ENCODE results near the gene GPR61. TPM values are rescaled to one million over a fixed set of nuclear protein-coding genes. Genes with fewer than 3 reads are reported as not detected.

Gene GPR61
- total and polyA plus RNA-seq, 11 donors: 0.08 to 0.72 (median 0.16) TPM; not detected in 4

DNA sequence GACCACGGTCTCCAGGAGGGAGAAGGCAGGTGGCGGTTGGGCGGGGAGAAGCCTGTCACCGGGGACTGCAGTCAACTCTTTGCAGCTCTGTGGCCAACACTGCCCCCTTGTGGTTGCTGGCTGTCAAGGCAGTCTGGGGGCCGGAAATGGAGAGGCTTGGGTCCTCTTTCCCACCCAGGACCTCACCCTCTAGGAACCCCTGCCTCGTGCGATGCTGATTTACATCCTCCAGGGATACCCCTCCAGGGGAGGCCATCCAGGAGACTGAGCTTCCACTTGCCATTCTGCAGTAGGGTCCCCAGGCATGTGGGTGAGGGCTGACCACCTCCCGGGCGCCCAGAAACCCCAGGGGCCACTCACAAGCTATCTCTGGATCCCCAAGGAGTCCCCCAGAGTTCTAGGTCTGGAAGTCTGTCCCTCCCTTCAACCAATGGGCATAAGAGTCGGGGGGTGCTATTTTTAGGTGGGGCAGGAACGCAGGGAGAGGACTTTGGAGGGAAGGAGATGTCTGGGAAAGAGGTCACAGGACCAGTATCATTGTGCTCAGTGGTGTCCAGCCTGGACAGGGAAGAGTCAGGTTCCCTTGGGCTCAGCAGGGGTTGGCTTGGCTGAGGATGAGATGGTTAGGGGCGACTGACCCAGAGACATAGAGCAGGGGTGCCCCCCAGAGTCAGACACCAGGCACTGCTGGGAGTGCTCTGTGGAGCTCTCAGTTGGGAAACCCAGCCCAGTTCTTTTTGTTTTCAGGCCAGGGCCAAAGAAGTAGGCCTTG is 7.1 kb upstream of the GPR61 start:
- TF ChIP-seq, protein P1, sequence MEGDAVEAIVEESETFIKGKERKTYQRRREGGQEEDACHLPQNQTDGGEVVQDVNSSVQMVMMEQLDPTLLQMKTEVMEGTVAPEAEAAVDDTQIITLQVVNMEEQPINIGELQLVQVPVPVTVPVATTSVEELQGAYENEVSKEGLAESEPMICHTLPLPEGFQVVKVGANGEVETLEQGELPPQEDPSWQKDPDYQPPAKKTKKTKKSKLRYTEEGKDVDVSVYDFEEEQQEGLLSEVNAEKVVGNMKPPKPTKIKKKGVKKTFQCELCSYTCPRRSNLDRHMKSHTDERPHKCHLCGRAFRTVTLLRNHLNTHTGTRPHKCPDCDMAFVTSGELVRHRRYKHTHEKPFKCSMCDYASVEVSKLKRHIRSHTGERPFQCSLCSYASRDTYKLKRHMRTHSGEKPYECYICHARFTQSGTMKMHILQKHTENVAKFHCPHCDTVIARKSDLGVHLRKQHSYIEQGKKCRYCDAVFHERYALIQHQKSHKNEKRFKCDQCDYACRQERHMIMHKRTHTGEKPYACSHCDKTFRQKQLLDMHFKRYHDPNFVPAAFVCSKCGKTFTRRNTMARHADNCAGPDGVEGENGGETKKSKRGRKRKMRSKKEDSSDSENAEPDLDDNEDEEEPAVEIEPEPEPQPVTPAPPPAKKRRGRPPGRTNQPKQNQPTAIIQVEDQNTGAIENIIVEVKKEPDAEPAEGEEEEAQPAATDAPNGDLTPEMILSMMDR (IDR thresholded peaks at IDR 0.05): peak; percentile 81 to 99 (median 95)
- no peak for TF ChIP-seq POLR2A (IDR thresholded peaks at IDR 0.05)
- H3K4me3 ChIP-seq: peak overlapping the region in 9 of 12 donors; percentile 12 to 45 (median 33)
- peak; percentile 84 to 91 (median 86) for DNase-seq
- WGBS, 4 donors: 10 to 17% (median 14%) methylated on average over 10 to 12 of the region's 12 CpGs
- peak; percentile 57 to 78 (median 74) for ATAC-seq
- peaks cover 0 to 63% (median 24%) of the 10 kb centered on the region in 12 donors for H3K4me1 ChIP-seq
- peak overlapping the region; percentile 25 to 81 (median 53) for H3K27ac ChIP-seq
- no peaks in the 10 kb centered on the region for H3K27me3 ChIP-seq
- H3K9me3 ChIP-seq: no peaks in the 10 kb centered on the region
- intact Hi-C loops (cut with DNase I): loop anchor here (1.0 to 10.0 kb wide), 11 partner anchors 38 to 270 kb away; partner anchors contain the start of genes PSMA5 (in 5 of the 10), PSRC1 (in 2 of the 10) and CYB561D1 (in 1 of the 10)
- H3K36me3 ChIP-seq: no peaks in the 10 kb centered on the region

- WGBS, 4 donors: 86 to 88% (median 86%) methylated on average over 1 of the region's 1 CpG
- Histone ChIP-seq H3K36me3 (no peaks in the 10 kb centered on the region), H3K9me3 (no peaks in the 10 kb centered on the region), H3K27me3 (no peaks in the 10 kb centered on the region), H3K27ac (peak overlapping the region in 8 of 12 donors; percentile 9 to 90 (median 74)), H3K4me3 (no peak overlapping the region), H3K4me1 (peaks cover 0 to 63% (median 24%) of the 10 kb centered on the region in 12 donors)
- no peak for TF ChIP-seq POLR2A (IDR thresholded peaks at IDR 0.05)
- TF ChIP-seq, protein P1 (IDR thresholded peaks at IDR 0.05): no peak
- ATAC-seq (no peak), DNase-seq (no peak)
- intact Hi-C loops (cut with DNase I): loop anchor here (5.0 to 10.0 kb wide), 6 partner anchors 107 to 272 kb away; partner anchors contain the start of genes PSMA5 (in 5 of the 10) and PSRC1 (in 2 of the 10)
Observed at GRCh38 chr1:109534307-109534858, 5.3 kb upstream of the GPR61 start.

- DNase-seq (no peak), ATAC-seq (no peak)
- WGBS, 4 donors: 54 to 63% (median 60%) methylated on average over 4 of the region's 4 CpGs
- Histone ChIP-seq H3K4me3 (no peak overlapping the region), H3K4me1 (peaks cover 0 to 55% (median 24%) of the 10 kb centered on the region in 12 donors), H3K27ac (peak overlapping the region; percentile 44 to 92 (median 72)), H3K36me3 (no peaks in the 10 kb centered on the region), H3K9me3 (no peaks in the 10 kb centered on the region), H3K27me3 (no peaks in the 10 kb centered on the region)
- intact Hi-C loops (cut with DNase I): loop anchor here in 2 of 10 donors (10.0 kb wide), 2 partner anchors 261 to 271 kb away; no protein-coding TSS in a partner anchor
- TF ChIP-seq POLR2A (IDR thresholded peaks at IDR 0.05): no peak
- TF ChIP-seq, protein P1 (IDR thresholded peaks at IDR 0.05): no peak
Observed at GRCh38 chr1:109535481-109535880, 4.2 kb upstream of the GPR61 start.

Data from heart left ventricle (tissue), 16 donors.